ENCODE results near the gene KCNJ3.

The KCNJ3 gene, protein sequence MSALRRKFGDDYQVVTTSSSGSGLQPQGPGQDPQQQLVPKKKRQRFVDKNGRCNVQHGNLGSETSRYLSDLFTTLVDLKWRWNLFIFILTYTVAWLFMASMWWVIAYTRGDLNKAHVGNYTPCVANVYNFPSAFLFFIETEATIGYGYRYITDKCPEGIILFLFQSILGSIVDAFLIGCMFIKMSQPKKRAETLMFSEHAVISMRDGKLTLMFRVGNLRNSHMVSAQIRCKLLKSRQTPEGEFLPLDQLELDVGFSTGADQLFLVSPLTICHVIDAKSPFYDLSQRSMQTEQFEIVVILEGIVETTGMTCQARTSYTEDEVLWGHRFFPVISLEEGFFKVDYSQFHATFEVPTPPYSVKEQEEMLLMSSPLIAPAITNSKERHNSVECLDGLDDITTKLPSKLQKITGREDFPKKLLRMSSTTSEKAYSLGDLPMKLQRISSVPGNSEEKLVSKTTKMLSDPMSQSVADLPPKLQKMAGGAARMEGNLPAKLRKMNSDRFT
- long read RNA-seq, donor 1, result 0 reads
- long read RNA-seq, donor 2, result 0 reads
- long read RNA-seq, donor 3, result 0 reads
- long read RNA-seq, donor 4, result 0 reads
- long read RNA-seq, donor 5, result 0 reads
- long read RNA-seq, donor 6, full-length matches to known transcripts, result 2 of 2 reads
- long read RNA-seq, donor 6, partial matches to known transcripts, result 0 of 2 reads
- long read RNA-seq, donor 6, other reads (novel, unspliced or antisense), result 0 of 2 reads
- long read RNA-seq, donor 7, full-length matches to known transcripts, result 3 of 3 reads
- long read RNA-seq, donor 7, partial matches to known transcripts, result 0 of 3 reads
- long read RNA-seq, donor 7, other reads (novel, unspliced or antisense), result 0 of 3 reads
- long read RNA-seq, donor 8, full-length matches to known transcripts, result 2 of 2 reads
- long read RNA-seq, donor 8, partial matches to known transcripts, result 0 of 2 reads
- long read RNA-seq, donor 8, other reads (novel, unspliced or antisense), result 0 of 2 reads

DNA sequence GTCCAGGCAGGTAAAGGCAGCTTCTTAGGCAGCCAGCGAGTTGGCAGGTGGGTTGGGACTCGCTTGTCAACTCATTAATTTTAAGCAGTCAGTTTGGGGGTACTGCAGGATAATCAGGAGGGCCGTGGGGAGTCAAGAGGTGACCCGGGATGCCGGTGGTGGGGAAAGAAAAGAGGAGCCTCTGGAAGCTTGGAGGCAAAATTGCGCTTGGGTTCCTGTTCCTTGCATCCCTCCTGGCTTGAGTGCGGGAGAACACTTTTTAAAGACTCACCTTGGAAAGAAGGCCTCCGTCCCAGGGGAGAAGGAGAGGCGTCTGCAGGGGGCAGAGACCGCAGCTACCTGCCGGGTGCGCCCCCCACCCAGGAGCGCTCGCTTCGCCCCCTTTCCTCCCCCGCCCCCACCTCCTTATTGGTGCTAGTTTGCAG is at the start of gene KCNJ3:
Gene KCNJ3, plus strand, starts transcription at position 400 of the 425 bp plus-strand sequence. CDS start 81 bp downstream, outside the sequence.
- DNase-seq, result peak; percentile 25

DNA sequence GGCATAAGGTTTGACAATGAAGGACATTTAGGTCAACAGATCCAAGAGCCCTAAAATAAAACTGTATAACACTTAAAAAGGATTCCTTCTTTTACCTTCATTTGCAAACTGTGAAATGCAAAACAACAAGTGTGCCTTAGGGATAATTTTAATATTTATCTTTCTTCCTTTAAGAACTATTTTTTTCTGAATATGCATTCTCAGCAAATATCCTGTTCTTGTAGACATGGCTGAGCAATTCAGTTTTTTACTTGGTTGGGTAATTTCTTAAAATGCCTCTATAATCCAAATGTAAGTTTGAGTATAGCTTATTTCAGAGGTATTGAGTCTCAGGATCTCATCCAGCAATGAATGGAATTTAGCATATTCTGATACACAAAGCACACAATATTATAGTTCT is 43.0 kb upstream of the KCNJ3 start:
- no peak for DNase-seq

DNA sequence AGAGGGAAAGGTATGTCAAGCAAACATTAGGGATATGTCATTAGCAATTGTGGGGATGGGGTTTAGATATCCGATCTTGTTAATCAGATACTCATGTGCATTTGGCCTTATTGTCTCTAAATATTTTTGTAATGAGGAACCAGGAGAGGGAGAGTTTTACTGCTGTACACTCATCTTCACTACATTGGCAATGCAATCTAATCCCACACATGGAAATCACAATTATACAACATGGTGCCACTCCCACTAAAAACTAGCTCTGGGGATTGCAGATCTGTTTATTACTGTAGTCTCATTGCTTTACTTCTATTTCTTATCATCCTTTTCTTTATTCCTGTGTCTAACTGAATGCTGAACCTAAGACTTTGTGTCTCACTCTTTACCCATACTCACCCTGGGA is 39.6 kb upstream of the KCNJ3 start:
- no peak for DNase-seq

DNA sequence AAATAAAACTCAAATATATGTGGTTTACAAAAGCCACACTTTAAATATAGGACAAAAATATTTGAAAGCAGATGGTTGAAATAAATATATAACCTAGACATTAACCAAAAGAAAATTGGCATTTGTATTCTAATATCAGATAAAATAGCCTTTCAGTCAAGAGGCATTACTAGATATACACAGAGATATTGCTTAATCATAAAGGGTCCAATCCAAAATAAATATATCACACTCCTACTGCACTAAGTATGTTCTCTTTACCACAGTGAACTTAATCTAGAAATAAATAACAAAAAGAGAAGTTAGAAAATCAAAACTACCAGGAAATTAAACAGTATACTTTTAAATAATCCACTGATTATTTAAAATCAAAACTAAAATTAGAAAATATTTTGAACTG is 34.2 kb upstream of the KCNJ3 start:
- no peak for DNase-seq

GRCh38 chr2:154670083-154670482 is 28.4 kb upstream of the KCNJ3 start:
- no peak for DNase-seq

GRCh38 chr2:154673694-154674093 is 24.8 kb upstream of the KCNJ3 start:
- no peak for DNase-seq

DNA sequence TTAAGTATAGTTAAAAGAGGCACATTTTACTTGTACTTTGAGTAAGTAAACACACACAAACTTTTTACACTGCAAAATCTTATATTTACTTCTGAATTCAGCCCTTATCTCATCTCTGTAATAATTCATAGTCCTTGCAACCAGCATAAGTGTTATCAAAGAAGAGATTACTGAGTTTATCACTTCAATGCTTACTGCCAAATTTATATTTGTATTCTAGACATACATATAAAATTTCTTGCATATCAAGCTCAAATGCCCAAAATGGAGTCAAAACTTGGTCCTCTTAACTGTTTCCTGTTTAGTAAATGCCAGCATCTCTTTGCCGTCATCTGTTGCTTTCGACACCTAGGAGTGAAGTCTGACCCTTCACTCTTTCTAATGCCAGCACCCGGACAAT is 21.1 kb upstream of the KCNJ3 start:
- DNase-seq, result no peak

DNA sequence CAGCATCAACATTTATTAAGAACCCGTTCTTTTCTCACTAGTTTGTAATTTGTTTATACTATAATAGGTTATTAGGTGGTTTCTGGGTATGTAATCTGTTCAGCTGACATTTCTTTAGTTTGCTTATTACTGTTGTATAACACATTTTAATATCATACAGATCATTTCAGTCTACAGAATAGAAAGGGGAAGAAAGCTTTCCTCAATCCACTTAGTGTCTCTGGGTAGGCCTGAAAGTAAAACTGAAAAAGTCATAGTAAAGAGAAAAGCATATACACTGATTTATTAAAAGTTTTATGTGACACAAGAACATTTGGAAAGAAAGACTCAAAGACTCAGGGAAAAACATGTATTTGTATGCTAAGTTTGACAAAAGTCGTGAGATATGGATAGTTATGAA is 16.8 kb upstream of the KCNJ3 start:
- no peak for DNase-seq

DNA sequence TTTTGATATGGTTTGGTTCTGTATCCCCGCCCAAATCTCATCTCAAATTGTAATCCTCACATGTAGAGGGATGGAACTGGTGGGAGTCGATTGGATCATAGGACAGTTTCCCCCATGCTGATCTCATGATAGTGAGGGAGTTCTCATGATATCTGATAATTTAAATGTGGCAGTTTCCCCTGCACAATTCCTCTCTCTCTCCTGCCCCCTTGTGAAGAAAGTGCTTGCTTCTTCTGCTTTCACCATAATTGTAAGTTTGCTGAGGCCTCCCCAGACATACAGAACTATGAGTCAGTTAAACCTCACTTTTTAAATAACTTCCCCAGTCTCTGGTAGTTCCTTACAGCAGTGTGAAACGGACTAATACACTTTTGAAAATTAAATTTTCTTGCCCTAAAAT is 12.3 kb upstream of the KCNJ3 start:
- DNase-seq, result no peak

GRCh38 chr2:154688373-154688772 is 10.1 kb upstream of the KCNJ3 start:
- DNase-seq, result no peak

DNA sequence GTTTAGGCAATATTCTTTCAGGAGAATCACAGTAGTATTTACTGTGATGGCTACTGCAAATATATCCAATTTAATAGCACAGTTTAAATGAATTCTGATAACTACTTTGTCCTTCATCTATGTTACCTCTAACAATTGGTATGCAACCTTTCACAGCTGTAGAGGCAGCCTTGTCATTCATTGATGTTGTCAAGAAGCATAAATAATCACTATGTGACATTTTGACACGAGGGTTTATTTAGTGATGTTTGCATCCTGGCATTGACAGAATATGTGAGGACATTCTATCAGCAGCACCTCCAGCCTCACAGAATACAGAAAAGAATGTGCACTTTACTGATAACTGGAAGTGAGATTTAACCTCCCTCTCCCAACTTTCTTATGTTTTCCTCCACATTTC is 9.3 kb upstream of the KCNJ3 start:
- no peak for DNase-seq

DNA sequence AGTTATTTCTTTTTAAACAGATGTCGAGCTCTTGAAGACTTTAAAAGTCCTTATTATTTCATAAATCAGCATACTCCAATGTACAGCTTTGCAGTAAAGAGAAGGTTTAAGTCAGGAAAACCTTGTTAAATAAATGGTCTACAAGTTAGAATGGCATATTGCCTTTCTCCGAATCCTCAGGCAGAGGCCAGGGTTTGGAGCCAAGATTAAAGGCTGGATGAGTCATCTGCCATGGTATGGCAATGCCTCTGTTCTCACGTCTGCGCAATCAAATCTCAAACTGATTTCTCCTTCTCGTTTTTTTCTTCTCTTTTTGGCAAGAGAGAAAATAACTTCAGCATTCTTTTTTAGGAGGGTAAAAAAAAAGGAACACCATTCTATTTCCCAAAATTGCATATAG is 5.6 kb upstream of the KCNJ3 start:
- DNase-seq, result no peak

DNA sequence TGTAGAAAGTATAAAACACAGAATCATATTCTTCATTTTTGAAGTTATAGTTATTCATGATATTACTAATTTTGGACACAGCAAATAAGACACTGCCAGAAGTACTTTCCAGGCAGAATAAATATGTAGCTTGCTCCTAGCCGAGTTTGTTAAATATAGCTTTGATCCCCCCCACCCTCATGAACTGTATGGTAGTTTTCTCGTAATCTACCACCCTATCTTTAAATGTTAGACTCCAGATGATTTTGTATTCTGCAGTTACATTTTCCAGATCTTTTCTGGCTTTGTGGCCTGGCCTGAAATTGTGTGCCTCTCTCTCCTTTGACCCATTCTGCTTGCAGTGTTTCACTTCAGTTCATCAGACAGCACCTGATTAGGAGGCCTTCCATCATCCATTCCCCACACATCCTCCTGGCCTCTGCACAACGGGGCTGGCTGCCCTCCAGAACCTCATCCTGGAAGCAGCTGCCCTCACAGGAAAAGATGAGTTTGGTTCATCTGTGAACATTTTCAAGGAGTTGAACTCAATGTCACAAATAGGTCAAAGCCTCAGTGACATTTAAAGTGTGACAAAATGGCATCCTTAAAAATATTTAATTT is 4.7 kb upstream of the KCNJ3 start:
- DNase-seq, result no peak

GRCh38 chr2:154694881-154695280 is 3.6 kb upstream of the KCNJ3 start:
- no peak for DNase-seq

GRCh38 chr2:154696369-154696768 is 2.1 kb upstream of the KCNJ3 start:
- DNase-seq, result peak; percentile 6

- no peak for DNase-seq
Measured at GRCh38 chr2:154696810-154697417, 1.6 kb upstream of the KCNJ3 start.

DNA sequence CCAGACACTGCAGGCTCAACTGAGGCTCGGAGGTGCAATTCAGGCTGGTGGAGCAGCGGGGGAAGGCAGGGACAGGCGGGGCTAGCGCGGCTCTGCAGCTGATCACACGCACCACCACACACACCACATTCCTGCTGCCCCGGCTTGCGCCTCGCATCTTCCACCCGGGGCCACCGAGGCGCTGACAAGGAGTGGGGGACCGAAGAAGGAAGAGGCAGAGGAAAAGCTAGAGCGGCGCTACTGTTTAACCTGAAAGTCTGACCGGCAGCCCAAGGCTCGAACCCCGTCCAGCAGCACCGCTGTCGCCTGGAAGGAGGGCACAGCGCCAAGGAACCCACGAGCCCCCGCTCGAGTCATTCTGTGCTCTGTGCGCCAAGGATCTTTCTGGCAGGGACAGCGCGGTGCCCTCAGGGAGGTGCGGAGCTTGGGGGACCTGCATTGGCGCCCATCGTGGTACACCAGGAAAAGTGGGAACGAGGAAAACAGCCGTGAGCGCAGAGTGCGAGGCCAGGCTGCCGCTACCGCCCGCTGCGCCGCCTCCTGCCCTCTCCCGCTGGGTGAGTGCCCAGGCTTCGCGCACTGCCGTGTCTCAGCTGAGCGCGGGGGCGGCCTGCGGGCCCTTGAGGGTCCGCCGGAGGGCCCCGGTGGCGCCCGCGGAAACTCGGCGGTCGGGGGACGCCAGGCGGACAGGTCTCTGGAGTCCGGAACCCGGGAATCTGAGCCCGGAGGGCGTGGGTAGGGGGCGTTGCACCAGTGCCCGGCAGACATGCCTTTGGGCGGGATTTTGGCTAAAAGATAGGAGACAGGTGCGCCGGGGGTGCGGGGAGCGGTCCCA is 860 bp upstream of the KCNJ3 start:
- DNase-seq, result peak; percentile 74

DNA sequence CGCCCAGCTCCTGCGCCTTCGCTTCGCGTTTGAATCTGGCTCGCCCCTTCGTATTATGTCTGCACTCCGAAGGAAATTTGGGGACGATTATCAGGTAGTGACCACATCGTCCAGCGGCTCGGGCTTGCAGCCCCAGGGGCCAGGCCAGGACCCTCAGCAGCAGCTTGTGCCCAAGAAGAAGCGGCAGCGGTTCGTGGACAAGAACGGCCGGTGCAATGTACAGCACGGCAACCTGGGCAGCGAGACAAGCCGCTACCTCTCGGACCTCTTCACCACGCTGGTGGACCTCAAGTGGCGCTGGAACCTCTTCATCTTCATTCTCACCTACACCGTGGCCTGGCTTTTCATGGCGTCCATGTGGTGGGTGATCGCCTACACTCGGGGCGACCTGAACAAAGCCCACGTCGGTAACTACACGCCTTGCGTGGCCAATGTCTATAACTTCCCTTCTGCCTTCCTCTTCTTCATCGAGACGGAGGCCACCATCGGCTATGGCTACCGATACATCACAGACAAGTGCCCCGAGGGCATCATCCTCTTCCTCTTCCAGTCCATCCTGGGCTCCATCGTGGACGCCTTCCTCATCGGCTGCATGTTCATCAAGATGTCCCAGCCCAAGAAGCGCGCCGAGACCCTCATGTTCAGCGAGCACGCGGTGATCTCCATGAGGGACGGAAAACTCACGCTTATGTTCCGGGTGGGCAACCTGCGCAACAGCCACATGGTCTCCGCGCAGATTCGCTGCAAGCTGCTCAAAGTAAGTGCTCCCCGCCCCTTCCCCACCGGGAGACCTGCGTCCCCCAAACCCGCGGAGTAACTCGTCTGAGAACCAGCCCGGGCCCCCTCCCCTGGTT is 453 bp downstream of the KCNJ3 start:
- peak; percentile 46 for DNase-seq

DNA sequence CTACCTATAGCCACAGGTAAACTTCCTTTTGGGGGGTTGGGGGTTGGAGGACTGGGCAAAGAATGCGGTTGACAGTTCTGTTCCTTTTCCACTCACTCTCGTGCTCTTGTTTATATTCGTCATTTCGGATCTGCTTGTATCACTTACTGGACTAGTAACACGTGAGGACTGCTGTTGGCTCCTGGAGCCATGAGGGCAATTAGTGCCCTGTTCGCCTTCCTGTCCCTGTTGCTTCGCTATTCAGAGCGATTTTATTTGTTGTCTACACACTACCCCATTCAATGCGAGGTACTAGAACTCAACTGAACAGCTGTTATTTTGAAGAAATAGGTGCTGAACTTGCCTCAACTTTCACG is 1.1 kb downstream of the KCNJ3 start:
- DNase-seq, result no peak

DNA sequence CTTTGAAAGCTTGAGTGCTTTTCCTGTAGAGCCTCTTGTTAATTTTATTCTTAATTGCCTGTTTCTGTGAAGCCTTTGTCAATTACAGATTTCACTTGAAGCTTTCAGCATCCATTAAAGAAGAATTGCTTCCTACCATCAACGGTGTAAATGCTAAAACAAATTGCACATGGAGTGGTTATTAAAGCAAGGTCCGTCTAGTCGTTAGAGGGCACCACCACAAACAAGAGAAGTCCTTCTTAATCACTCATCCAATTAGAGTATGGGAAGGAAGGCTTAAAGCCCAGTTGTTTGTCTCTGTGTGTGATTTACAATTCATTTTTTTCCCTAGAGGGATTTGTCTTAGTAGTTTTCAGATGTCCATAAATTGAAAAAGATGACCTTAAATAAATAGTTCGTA is 1.6 kb downstream of the KCNJ3 start:
- DNase-seq, result no peak

DNA sequence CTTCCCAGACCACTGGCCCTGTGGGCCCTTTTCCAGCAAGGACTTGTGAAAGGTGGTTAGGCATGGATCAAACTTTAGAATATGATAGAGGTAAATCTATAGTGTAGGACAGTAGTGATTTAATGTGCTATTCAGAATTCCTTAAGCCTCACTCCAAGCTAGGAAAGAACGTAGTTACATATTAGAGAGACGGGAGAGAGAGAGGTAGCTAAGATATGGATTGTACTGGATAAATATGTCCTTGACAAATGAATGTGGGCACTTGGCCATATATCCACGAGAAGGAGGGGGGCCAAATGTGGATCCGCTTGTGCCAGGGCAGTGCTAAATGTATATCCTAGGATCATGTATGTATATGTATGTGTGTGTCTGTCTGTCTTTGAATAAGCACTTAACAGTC is 6.5 kb downstream of the KCNJ3 start:
- DNase-seq, result no peak
